ENCODE results near the gene RNF115.
"Not testable (repeated sequence)": the region's sequence is repeated elsewhere in the genome, so short reads cannot be mapped to it uniquely, and the experiment has no call there.

Gene RNF115

GRCh38 chr1:145730467-145730866, 93.4 kb downstream of the RNF115 start:
- no peak for DNase-seq (ENCODE audit: low read depth)

DNA sequence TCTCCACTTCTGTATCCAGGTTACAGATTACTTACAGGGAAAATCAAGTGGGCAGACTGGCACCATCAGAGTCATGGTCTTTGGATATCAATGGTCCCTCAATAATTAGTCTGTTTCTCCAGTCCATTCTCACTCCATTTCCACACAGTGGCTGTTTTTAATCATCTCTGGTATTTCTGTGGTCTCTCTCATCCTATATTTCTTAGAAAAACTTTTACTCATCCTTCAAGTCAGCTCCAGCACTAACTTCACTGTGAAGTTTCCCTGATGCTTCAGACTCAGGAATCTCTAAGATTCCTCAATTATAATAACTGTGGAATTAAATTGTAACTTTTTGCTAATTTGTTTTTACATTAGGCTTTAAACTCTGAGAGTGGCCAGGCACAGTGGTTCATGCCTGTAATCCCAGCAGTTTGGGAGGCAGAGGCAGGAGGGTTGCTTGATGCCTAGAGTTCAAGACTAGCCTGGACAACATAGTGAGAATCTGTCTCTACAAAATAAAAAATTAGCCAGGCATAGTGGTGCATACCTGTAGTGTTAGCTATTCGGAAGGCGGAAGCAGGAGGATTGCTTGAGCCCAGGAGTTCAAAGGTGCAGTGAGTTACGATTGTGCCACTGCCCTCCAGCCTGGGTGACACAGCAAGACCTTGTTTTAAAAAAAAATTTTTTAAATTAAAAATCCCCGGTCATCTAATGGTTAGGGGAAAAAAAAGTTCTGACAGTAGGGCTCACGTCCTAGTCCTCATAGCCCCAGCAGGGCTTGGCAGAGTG, 94.0 kb downstream of the RNF115 start:
- no peak for DNase-seq (ENCODE audit: low read depth)

- no peak for DNase-seq (ENCODE audit: low read depth)
Measured at GRCh38 chr1:145729196-145729595, 94.7 kb downstream of the RNF115 start.

DNA sequence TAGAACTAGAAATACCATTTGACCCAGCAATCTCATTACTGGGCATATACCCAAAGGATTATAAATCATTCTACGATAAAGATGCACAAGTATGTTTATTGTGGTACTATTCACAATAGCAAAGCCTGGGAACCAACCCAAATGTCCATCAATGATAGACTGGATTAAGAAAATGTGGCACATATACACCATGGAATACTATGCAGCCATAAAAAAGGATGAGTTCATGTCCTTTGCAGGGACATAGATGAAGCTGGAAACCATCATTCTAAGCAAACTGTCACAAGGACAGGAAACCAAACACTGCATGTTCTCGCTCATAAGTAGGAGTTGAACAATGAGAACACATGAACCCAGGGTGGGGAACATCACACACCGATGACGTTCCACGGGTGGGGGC, 97.7 kb downstream of the RNF115 start:
- DNase-seq (ENCODE audit: low read depth) = not testable (repeated sequence)

- peak; percentile 57 for DNase-seq (ENCODE audit: low read depth)
Measured at GRCh38 chr1:145720878-145721671, 102.8 kb downstream of the RNF115 start.

DNA sequence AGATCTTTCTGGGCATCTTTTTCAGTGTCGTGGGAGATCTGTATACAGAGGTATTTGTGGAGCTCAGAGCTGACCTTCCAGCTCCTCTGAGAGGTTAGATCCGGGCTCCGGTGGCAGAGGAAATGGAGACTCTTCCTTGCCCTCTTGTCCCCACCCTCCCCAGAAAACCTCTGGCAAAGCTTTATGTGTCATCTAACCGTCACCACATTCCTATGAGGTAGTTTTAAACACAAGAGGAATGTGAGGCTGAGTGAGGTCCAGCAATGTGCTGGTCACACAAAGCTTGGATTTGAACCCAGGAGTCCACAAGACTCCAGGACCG, 103.4 kb downstream of the RNF115 start:
- no peak for DNase-seq (ENCODE audit: low read depth)

DNA sequence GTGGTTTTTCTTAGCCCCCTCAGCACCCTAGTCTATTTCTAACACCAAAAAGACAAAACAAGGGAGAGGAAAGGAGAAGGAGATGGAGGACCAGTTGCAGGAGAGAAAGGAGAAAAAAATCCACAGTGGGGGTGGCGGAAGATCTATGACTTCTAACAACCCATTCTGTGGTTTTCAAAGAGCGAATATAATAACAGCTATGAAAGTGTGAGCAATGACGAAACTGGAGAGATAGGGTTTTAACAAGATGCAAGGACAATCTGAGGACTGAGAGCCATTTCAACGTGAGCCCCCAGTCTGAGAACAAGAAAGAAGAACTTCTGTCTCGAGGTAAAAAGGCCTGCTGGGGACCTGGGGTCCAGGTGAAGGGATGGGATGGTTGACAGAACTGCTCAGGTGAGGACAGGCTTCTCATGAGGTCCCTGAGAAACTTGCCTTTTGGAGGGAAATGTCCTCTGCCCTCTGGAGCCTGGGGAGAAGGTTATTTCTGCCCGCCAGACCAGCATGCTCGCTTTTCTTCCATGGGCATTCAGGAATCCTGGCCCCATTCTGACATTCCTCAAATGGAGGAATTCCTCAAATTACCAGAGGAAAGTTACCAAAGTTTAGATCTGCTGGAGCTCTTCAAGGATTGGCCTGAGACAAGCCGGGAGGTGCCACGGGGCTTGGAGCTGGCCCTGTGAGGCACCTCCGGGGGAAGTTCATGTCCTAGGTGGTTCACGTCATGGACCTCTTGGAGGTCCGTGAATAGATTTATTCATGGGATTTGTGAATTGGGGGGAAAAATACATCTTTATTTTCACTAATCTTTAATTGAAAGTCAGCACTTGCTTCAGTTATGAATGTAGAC, 104.4 kb downstream of the RNF115 start, which contains the start of gene CD160:
TSS of gene CD160 (plus strand) at position 270 of the 850 bp plus-strand sequence. CDS start 8,829 bp downstream, outside the sequence.
- no peak for DNase-seq (ENCODE audit: low read depth)

- not testable (repeated sequence) for DNase-seq (ENCODE audit: low read depth)
Measured at GRCh38 chr1:145718465-145718864, 105.4 kb downstream of the RNF115 start.

GRCh38 chr1:145717833-145718232, 106.1 kb downstream of the RNF115 start:
- DNase-seq (ENCODE audit: low read depth) = no peak

- no peak for DNase-seq (ENCODE audit: low read depth)
Measured at GRCh38 chr1:145716641-145717345, 107.1 kb downstream of the RNF115 start.

DNA sequence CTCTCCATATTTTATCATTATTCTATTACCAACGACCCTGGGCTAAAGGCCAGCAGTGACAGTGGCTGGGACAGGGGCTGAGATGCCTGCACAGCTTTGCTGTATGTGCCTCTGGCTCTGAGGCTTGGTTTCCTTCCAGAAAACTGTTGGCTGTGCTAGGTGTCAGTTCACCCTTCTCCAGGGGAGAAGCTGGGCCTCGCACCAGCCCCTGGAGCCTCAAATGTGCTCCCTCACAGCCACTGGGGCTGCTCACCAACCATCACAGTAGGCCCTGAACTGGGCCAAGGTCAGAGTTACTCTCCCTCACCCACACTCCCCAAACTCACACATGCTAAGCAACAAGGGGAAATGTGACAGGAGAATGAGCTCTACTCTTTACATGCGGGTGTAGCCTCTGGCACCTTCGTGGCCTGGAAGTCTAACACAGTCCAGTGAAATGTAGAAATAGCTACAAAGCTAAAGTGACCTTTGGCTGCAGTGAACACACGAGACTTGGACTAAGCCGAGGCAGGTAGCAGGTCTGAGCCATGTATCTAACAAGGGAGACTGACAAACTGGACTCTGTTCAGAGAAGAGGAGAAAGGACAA, 109.3 kb downstream of the RNF115 start:
- no peak for DNase-seq (ENCODE audit: low read depth)

GRCh38 chr1:145711213-145711651, 112.7 kb downstream of the RNF115 start:
- DNase-seq (ENCODE audit: low read depth) = no peak

- no peak for DNase-seq (ENCODE audit: low read depth)
Measured at GRCh38 chr1:145710291-145711027, 113.4 kb downstream of the RNF115 start.

- no peak for DNase-seq (ENCODE audit: low read depth)
Measured at GRCh38 chr1:145708063-145708462, 115.8 kb downstream of the RNF115 start.

- DNase-seq (ENCODE audit: low read depth) = no peak
Measured at GRCh38 chr1:145707183-145707867, 116.6 kb downstream of the RNF115 start, which contains the start of gene PDZK1. TSS of gene PDZK1 (minus strand) at chr1:145707368. CDS start at chr1:145688021, 19,347 bp downstream.

- DNase-seq (ENCODE audit: low read depth) = no peak
Measured at GRCh38 chr1:145706086-145706664, 117.7 kb downstream of the RNF115 start.

- no peak for DNase-seq (ENCODE audit: low read depth)
Measured at GRCh38 chr1:145705622-145706021, 118.3 kb downstream of the RNF115 start.

GRCh38 chr1:145702826-145703225, 121.1 kb downstream of the RNF115 start:
- DNase-seq (ENCODE audit: low read depth) = no peak

DNA sequence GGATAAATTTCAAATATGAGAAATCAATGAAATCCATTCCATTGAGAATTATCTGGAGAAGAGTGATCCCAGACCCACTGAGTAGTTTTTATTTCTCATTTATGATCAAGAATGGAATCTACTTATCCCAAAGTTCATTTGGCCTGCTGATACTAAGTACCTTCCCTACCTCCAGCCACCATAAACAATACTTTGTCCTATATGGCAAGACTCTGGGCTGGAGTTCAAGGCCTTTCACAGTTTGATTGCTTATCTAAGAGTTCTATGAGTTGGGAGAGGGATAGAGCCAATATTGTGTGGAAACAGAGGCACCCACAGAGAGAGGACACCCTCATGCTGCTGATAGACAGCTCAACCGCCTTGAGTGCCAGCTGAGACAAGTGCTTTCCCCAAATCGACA, 121.8 kb downstream of the RNF115 start:
- no peak for DNase-seq (ENCODE audit: low read depth)
